Endothelial cell of hepatic sinusoid (primary cell): ENCODE results near the gene CTSC.

ENCODE experiments used
- in situ Hi-C: cut with HindIII; loops from 2 replicates; pipeline ENCODE4 v1.10.0; 2017; ENCODE audit warnings: low sequenced_read_pairs

CTSC gene

DNA sequence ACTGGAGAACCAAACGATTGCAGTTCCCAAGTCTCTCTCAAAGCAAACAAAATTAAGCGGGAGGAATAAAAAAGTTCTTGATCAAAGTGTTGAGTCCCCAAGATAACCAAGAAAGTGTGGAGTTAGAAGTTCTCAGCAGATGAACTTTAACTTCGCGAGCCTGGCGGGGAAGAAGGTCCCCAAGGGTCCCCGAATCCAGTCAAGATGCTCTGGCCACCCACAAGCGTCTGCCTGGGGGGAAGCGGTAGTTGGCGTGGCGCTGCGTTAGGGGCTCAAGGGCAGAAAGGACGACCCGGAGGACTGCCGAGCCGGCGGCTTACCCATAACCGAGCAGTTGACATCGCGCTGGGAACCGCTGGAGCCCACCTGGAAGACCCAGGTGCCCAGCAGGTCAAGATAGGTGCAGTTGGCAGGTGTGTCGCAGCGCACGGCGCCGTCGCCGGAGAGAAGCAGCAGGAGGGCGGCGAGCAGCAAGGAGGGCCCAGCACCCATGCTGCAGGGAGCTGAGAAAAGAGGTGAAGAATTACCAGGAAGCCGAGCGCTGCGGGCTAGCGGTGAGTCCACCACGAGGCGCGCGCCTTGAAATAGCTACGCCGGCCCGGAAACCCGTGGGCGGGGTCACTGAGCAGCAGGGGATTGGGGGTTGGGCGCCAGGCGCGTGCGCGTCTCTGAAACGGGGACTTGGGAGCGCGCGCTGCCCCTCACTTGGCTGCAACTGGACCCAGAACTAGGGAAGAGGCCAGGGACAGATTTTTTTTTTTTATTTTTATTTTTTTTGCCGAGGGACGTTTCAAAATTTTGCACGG lies at the start of gene CTSC:
Gene CTSC, minus strand, starts transcription at position 556 of the 806 bp plus-strand sequence. Its CDS starts 64 bp downstream, at position 492.
- in situ Hi-C loops, result no loop called here

GRCh38 chr11:88384669-88385005 lies 47.1 kb upstream of the CTSC start:
- in situ Hi-C loops, result no loop called here

DNA sequence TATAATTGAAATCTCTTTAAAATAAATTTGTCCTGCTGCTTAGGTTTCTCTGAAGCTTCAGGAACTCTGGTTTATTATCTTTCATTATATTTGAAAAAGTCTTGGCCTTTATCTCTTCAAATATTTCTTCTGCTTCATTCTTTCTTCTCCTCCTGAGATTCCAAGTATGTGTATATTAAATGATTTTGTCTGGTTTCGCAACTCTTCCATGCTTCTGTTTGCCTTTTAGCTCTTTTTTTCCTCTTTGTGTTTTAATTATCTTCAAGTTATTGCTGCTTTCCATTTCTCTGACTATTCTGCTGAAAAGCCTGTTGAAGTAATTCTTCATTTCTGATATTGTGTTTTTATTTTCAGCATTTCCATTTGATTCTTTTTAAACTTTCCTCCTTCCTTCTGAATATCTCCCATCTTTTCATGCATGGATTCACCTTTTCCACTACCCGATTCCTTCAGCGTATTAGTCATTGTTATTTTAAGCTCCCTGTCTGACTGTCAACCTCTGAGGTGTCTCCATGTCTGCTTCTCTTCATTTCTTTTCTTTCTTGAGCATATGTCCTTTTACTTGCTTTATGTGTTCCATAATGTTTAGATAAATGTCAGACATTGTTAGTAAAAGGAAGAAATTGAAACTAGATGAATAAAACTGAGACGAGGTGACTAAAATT lies 46.6 kb upstream of the CTSC start:
- in situ Hi-C loops, result no loop called here

GRCh38 chr11:88383447-88383846 lies 45.9 kb upstream of the CTSC start:
- in situ Hi-C loops, result no loop called here

- in situ Hi-C loops, result no loop called here
Observed at GRCh38 chr11:88379130-88379529, 41.6 kb upstream of the CTSC start.

DNA sequence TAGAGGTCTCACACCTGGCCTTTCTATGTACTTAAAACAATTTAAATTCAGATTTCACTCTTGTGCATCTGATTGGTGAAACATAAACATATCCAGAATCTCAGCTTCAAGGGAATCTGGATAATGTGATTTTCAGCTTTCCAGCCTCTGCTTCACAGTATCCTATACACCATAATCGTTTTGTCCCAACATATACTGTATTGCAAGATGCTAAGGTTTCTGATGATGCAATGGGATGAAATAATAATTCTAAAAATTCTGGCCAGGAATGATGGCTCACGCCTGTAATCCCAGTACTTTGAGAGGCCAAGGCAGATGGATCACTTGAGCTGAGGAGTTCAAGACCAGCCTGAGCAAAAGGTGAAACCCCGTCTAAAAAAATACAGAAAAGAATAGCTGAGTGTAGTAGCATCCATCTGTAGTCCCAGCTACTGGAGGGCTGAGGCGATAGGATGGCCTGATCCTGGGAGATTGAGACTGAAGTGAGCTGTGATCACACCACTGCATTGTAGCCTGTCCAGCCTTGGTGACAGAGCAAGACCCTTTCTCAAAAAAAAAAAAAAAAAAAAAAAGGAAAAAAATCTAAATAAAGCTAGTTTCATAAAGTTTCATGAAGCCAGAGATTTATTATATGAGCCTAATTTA lies 41.0 kb upstream of the CTSC start:
- in situ Hi-C loops, result no loop called here

DNA sequence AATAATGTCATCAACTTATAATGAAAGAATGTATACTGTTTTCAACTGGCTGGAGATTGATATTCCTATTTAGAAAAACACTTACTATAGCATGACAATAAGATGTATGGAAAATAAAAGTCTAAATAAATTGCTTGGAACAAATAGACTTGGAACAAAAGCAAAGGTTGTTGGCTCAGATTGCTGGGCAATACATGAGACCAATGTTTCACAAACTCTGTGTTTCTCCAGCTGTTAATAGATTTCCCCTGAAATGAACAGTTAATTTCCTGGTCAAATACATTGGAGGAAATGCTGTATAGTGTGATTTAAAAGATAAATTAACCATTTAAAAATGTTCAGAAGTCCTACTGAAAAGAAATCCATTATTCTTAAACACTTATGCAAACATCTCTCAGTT lies 40.1 kb upstream of the CTSC start:
- in situ Hi-C loops, result no loop called here

DNA sequence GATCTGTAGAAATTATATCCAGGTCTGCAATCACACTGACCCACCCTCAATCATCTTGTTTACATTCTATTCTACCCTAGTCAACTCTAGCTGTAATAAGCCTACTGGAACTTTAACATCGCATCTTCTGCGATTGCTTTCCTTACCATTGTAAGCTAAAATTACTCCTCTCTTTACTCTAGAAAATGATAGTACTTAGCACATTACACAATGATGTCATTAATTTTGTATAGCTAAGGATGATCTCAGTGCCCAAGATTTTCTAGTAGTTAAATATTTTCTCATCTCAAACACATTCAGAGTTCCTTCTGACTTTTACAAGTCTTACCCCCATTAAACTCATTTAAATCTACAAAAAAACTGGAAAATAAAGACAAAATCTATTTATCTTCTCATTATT lies 39.6 kb upstream of the CTSC start:
- in situ Hi-C loops, result no loop called here

DNA sequence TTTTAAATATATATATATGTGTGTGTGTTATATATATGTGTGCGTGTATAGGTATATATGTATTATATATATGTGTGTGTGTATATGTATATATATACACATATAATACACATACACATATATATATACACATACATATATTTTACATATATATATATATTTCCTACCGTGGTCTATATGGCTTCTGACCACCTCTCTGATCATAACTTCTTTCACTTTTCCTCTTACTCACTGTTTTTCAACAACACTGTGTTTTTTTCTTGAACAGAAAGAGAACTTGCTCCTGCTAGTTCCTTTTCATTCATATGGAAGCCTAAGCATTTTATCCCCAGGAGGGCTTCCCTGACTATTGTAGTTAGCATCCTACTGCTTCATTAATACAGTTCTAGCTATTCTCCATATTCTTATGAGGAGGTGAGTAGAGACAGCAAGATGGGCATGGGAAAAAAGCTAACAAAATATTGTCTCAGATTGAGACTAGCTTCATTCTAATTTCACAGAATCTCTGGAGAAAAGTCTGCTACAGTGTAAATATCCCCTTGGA lies 38.5 kb upstream of the CTSC start:
- in situ Hi-C loops, result no loop called here

- in situ Hi-C loops, result no loop called here
Observed at GRCh38 chr11:88370782-88371181, 33.2 kb upstream of the CTSC start.

- in situ Hi-C loops, result no loop called here
Observed at GRCh38 chr11:88367310-88367709, 29.8 kb upstream of the CTSC start.

- in situ Hi-C loops, result no loop called here
Observed at GRCh38 chr11:88363648-88364065, 26.1 kb upstream of the CTSC start.

- in situ Hi-C loops, result no loop called here
Observed at GRCh38 chr11:88363004-88363403, 25.5 kb upstream of the CTSC start.

GRCh38 chr11:88360141-88360540 lies 22.6 kb upstream of the CTSC start:
- in situ Hi-C loops, result no loop called here

GRCh38 chr11:88359541-88359940 lies 22.0 kb upstream of the CTSC start:
- in situ Hi-C loops, result no loop called here

GRCh38 chr11:88359114-88359513 lies 21.6 kb upstream of the CTSC start:
- in situ Hi-C loops, result no loop called here

DNA sequence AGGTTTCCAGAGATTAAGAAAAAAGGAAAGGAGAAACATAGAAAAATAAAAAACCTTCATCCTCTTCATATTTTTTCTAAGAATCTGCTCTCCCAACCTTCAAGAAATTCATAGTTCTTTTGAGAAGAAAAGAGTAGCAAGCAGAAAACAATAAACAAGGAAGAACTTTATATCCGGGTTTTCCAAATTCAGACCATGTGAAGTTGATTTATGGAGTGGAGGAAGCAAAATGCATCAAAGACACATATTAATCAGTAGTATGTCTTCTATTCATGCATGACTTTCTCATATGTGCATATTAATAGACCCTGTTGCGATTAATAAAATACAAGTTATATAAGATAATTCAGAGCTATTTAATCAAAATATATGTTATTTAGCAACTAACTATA lies 20.5 kb upstream of the CTSC start:
- in situ Hi-C loops, result no loop called here

DNA sequence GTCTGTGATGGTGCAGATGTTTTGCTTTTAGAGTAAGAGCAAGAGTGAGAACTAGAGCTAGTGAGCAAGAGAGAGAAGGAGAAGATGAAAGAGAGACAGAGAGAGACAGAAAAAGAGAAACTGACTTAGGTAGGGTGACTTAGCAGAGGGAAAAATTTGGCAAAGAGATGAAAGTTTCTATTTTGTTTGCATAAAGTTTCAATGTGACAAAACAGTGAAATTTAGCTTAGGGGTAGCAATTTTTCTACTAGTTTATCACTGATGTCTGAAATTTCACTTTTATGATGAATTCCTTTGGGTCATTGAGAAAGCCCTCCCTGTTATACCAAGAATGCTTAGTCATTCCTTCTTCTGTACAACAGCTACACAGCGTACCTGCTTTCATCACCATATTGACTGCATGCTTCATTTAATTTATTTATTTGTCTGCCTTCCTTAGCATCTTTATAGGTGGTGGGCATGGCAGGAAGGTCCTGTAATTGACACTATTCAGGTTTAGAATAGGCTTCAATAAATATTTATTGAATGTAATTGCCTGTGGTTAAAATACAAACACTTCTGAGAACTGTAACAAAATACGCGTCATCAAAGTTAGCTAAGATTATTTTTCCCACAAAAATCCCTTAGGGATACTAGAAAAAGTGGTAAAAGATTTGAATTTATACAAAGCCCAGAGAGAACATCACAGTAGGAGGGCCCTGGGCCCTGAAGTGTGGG lies 19.9 kb upstream of the CTSC start:
- in situ Hi-C loops, result no loop called here

DNA sequence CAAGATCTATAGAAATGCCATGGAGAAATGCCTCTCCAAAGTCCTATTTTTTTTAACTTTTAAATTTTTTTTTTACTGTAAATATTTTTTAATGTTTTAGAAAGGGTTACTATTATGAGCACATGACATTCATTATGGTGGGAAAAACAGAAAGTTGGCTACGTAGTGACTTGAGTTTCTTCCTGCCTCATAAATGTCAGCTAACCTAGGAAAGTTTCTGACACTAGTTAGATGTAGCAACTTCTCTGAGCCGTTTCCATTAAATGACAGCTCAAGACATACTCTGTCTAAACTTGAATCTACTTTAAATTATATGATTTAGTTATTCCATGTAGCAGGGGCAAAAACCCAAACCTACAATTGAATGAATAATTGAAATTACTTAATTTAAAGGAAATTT lies 18.4 kb upstream of the CTSC start:
- in situ Hi-C loops, result no loop called here

- in situ Hi-C loops, result no loop called here
Observed at GRCh38 chr11:88354912-88355311, 17.4 kb upstream of the CTSC start.

DNA sequence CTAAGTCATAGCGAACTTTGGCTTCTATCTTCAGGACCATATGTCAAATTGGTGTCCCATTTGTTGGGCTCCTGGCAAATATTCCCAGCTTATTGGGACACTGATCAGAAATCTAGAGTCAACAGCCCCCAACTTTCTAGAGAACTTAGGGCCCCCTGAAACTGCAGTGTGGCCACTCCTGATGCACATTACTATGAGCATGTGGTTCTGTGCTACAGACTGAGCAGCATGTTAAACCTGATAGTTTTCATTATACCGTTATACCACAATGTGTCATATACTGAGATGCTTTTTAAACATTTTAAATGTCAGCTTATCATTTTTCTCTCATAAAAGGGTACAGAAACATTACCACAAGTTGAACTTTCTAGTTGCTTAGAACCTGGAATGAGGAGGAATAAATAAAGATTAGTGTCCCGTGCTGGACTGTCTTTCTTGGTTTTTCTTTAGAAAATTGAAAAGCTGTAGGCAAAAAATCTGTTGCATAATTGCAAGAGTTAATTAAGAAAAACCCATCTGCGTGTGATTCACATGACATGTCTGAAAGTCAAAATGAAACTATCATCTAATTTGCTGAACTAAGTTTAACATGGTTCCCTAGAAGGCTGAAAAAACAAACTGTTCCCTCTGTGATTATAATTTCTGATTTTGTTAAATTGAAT lies 16.4 kb upstream of the CTSC start:
- in situ Hi-C loops, result no loop called here
